Endothelial cell of umbilical vein (primary cell): ENCODE results near the gene MTA1. TPM values are rescaled to one million over a fixed set of nuclear protein-coding genes. Genes with fewer than 3 reads are reported as not detected.
A peak's percentile ranks its signal among the peaks of the same experiment; 100 is the strongest.

ENCODE experiments used
- Bru-seq: library from RNA; stranded (reverse); fragments of 400-500 nt; gene quantifications from one replicate; lab custom pipeline; 2021; lab: Mats Ljungman, UMichigan
- BruChase-seq, 2 experiments: library from RNA; stranded (reverse); fragments of 400-500 nt; gene quantifications; one replicate each; lab custom pipeline; 2021; lab: Mats Ljungman, UMichigan
- BruUV-seq: library from RNA; stranded (reverse); fragments of 400-500 nt; replicated peaks from 2 replicates; lab custom pipeline; 2021; lab: Mats Ljungman, UMichigan
- CTCF ChIA-PET: fragments of 300-600, 350-600 bp; sonication (Branson Sonifier 250); formaldehyde crosslinking; loops from one replicate; lab custom pipeline; 2021; ENCODE audit warnings: antibody characterized with exemption, inconsistent platforms; lab: Charles Lee
- POLR2A ChIA-PET: fragments of 300-600, 350-600 bp; sonication (Branson Sonifier 250); formaldehyde crosslinking; loops from one replicate; lab custom pipeline; 2021; ENCODE audit warnings: antibody characterized with exemption, inconsistent platforms; lab: Charles Lee
- DNase-seq: peaks from one replicate; pipeline ENCODE4 v3.0.0-alpha.2; 2011; ENCODE audit warnings: low read depth, low spot score
- FAIRE-seq: peaks from 2 replicates; lab custom pipeline; 2011; peaks lifted over from hg19 to GRCh38; lab: Jason Lieb, UNC
- H2AFZ ChIP-seq: 2 replicates; pipeline ENCODE4 v1.6.0; 2012; ENCODE audit warnings: low read depth, low read length, control low read depth, inconsistent platforms
- H3K27ac ChIP-seq: 2 replicates; pipeline ENCODE4 v1.5.1; 2011; ENCODE audit warnings: low read depth, mild to moderate bottlenecking, control low read depth, low read length, moderate library complexity; ENCODE audit not compliant: insufficient read depth
- H3K27me3 ChIP-seq, 2 experiments: 2 replicates each; pipeline versions ENCODE4 v1.6.0 to v1.6.1; 2011; ENCODE audit warnings: low read length in 2 of 2, mixed read lengths in 1 of 2; ENCODE audit not compliant: control insufficient read depth in 2 of 2, insufficient read depth in 2 of 2
- H3K36me3 ChIP-seq, 2 experiments: 2 replicates in 1 of 2; 3 replicates in 1 of 2; pipeline ENCODE4 v1.5.1; 2011; ENCODE audit warnings: low read length in 2 of 2, mild to moderate bottlenecking in 1 of 2, moderate library complexity in 1 of 2; ENCODE audit not compliant: control insufficient read depth in 2 of 2, insufficient read depth in 2 of 2; ENCODE audit errors: extremely low read depth in 1 of 2
- H3K4me1 ChIP-seq: 3 replicates; pipeline ENCODE4 v1.5.1; 2011; ENCODE audit warnings: mild to moderate bottlenecking, low read length; ENCODE audit not compliant: control insufficient read depth, insufficient read depth; ENCODE audit errors: extremely low read depth
- H3K4me2 ChIP-seq: 2 replicates; pipeline ENCODE4 v1.6.1; 2011; ENCODE audit warnings: low read length, control low read depth, mixed read lengths; ENCODE audit not compliant: insufficient read depth
- H3K4me3 ChIP-seq, 3 experiments: fragments of 200-600 bp in 1 of 3; sonication (generic), shearing (Covaris generic) in 1 of 3; replicated peaks in 1 of 3; 2 replicates each; pipeline ENCODE4 v1.5.1; 2011 to 2016; ENCODE audit warnings: control low read depth in 3 of 3, low read length in 3 of 3, mild to moderate bottlenecking in 2 of 3, inconsistent platforms in 1 of 3, low read depth in 1 of 3, moderate library complexity in 1 of 3; ENCODE audit not compliant: insufficient read depth in 1 of 3
- H3K79me2 ChIP-seq: 2 replicates; pipeline ENCODE4 v1.6.0; 2012; ENCODE audit warnings: low read length, inconsistent platforms; ENCODE audit not compliant: control insufficient read depth, insufficient read depth
- H3K9ac ChIP-seq: replicated peaks from 2 replicates; pipeline ENCODE3; 2011; ENCODE audit warnings: low read length, control low read depth; ENCODE audit not compliant: insufficient read depth; ENCODE audit errors: extremely low read depth
- H3K9me1 ChIP-seq: replicated peaks from 3 replicates; pipeline ENCODE4 v1.6.0; 2011; ENCODE audit warnings: mild to moderate bottlenecking, low read length; ENCODE audit not compliant: control insufficient read depth, insufficient read depth; ENCODE audit errors: extremely low read depth
- H3K9me3 ChIP-seq: replicated peaks from 2 replicates; pipeline ENCODE4 v1.5.1; 2012; ENCODE audit warnings: low read length, inconsistent platforms; ENCODE audit not compliant: control insufficient read depth, insufficient read depth
- H4K20me1 ChIP-seq: replicated peaks from 2 replicates; pipeline ENCODE3; 2011; ENCODE audit warnings: mild to moderate bottlenecking, low read length; ENCODE audit not compliant: control insufficient read depth, insufficient read depth; ENCODE audit errors: extremely low read depth
- CTCF ChIP-seq, 2 donors: IDR thresholded peaks; 1 replicate in 1 of 2; 2 replicates in 1 of 2; pipeline ENCODE4 v1.5.1; 2011; ENCODE audit warnings: low read length in 2 of 2, mild to moderate bottlenecking in 2 of 2, moderate library complexity in 2 of 2, control low read depth in 1 of 2, inconsistent platforms in 1 of 2, low read depth in 1 of 2; ENCODE audit not compliant: insufficient read depth in 1 of 2; ENCODE audit errors: extremely low read depth in 1 of 2
- EZH2 ChIP-seq: IDR thresholded peaks from 2 replicates; pipeline ENCODE4 v1.6.1; 2012; ENCODE audit warnings: borderline replicate concordance, low read depth, mild to moderate bottlenecking, moderate library complexity, low read length, inconsistent platforms; ENCODE audit not compliant: severe bottlenecking
- FOS ChIP-seq: IDR thresholded peaks from 2 replicates; pipeline ENCODE4 v1.6.1; 2011; ENCODE audit warnings: mild to moderate bottlenecking, low read length, moderate library complexity, borderline replicate concordance; ENCODE audit not compliant: insufficient read depth
- GATA2 ChIP-seq: IDR thresholded peaks from 2 replicates; pipeline ENCODE4 v1.7.0; 2011; ENCODE audit warnings: low read depth, mild to moderate bottlenecking, moderate library complexity, mixed read lengths, low read length; ENCODE audit not compliant: insufficient read length, insufficient read depth
- JUN ChIP-seq: IDR thresholded peaks from 2 replicates; pipeline ENCODE4 v1.6.1; 2011; ENCODE audit warnings: borderline replicate concordance, low read depth; ENCODE audit not compliant: insufficient read length, insufficient read depth
- MAX ChIP-seq: IDR thresholded peaks from 2 replicates; pipeline ENCODE4 v1.6.1; 2011; ENCODE audit not compliant: insufficient read depth, insufficient read length
- MYC ChIP-seq: IDR thresholded peaks from one replicate; pipeline ENCODE4 v1.6.1; 2011; ENCODE audit warnings: mild to moderate bottlenecking, low read depth, low read length
- POLR2A ChIP-seq: IDR thresholded peaks from 2 replicates; pipeline ENCODE4 v1.6.1; 2012; ENCODE audit warnings: low read depth, mild to moderate bottlenecking, control low read depth, low read length
- POLR2AphosphoS5 ChIP-seq: IDR thresholded peaks from 2 replicates; pipeline ENCODE4 v1.6.1; 2012; ENCODE audit warnings: low read depth, mild to moderate bottlenecking, control low read depth, low read length, moderate library complexity; ENCODE audit not compliant: insufficient read depth
- dilution Hi-C: fragments of 300-500 bp; cut with MboI; formaldehyde crosslinking; loops from one replicate; pipeline ENCODE4 v1.15.0; 2019; ENCODE audit warnings: low sequenced_read_pairs; ENCODE audit not compliant: extremely low pct_ligation_motif_present
- intact Hi-C: fragments of 100-400 bp; cut with micrococcal nuclease; formaldehyde crosslinking; loops from one replicate; pipeline ENCODE4 v1.10.0; 2022
- long read RNA-seq: library from polyadenylated mRNA; stranded (forward); transcript quantifications from one replicate; pipeline ENCODE4 v2.0.0, GENCODE V29; 2021
- polyA minus RNA-seq, 3 experiments: library from RNA; depleted of rRNA, polyadenylated mRNA; stranded (reverse); fragments of >200 nt; gene quantifications; 1 replicate in 1 of 3; 2 replicates in 2 of 3; pipeline ENCODE4 v1.2.3, GENCODE V29; 2011
- polyA plus RNA-seq, 4 experiments: library from polyadenylated mRNA; depleted of rRNA in 3 of 4; stranded (reverse) in 3 of 4; unstranded in 1 of 4; fragments of >200 nt; gene quantifications; 2 replicates each; pipeline versions ENCODE4 v1.2.1 to v1.2.3, GENCODE V29; 2011 to 2012; ENCODE audit warnings: missing spikeins in 1 of 4
- total RNA-seq: library from RNA; stranded (reverse); gene quantifications from 2 replicates; pipeline ENCODE4 v1.2.3, GENCODE V29; 2021

MTA1 gene
- total RNA-seq (158 and 167 TPM in 2 replicates), polyA plus RNA-seq (85.2 and 97.2 TPM in 2 replicates), polyA minus RNA-seq (58.0 and 69.6 TPM in 2 replicates), Bru-seq, nascent RNA (percentile 72 among the genes with signal in this experiment), BruChase-seq, experiment 1, labeled RNA remaining after a 6-hour chase (percentile 87 among the genes with signal in this experiment), BruChase-seq, experiment 2, labeled RNA remaining after a 2-hour chase (percentile 85 among the genes with signal in this experiment)
- polyA plus RNA-seq (2011; cell fraction: cytosol; rRNA removed), result 64.9 and 83.8 TPM in 2 replicates
- 382 and 473 TPM in 2 replicates for polyA plus RNA-seq (2011; cell fraction: nucleus; rRNA removed)
- 74.8 and 83.4 TPM in 2 replicates for polyA plus RNA-seq (2012)
- 90.6 TPM for polyA minus RNA-seq (2011; cell fraction: cytosol; rRNA and poly(A)+ RNA removed)
- 110 and 182 TPM in 2 replicates for polyA minus RNA-seq (2011; cell fraction: nucleus; rRNA and poly(A)+ RNA removed)
- long read RNA-seq, transcript MTA1-201 (21 exons, 2,876 nt), result major isoform, 33 of 121 reads
- long read RNA-seq, transcript MTA1-202 (20 exons, 2,709 nt), result minor isoform, 13 of 121 reads
- long read RNA-seq, transcript MTA1-212 (2 exons, 700 nt), result minor isoform, 14 of 121 reads
- long read RNA-seq, partial matches to known transcripts, result 14 of 121 reads
- long read RNA-seq, other reads (novel, unspliced or antisense), result 45 of 121 reads

GRCh38 chr14:105419195-105420091 is at the start of gene MTA1:
Gene MTA1, plus strand, starts transcription at chr14:105419827. Its CDS starts 209 bp downstream, at chr14:105420036.
- BruUV-seq, result no TSS peak
- peak within 1 kb of the TSS; percentile 15 for H3K27ac ChIP-seq
- H4K20me1 ChIP-seq, result no peaks in the 10 kb centered on the region
- peak within 1 kb of the TSS; percentile 35 for H2AFZ ChIP-seq
- intact Hi-C loops (loop anchor here (10.0 kb wide), 1 partner anchor 115 kb away; the partner anchor contains the start of gene BRF1), dilution Hi-C loops (no loop called here)
- peaks cover 45% of the 10 kb centered on the region for H3K79me2 ChIP-seq
- TF ChIP-seq GATA2 (no peak), POLR2A (peak; percentile 42)
- H3K27me3 ChIP-seq, result no peaks in the 10 kb centered on the region
- peak within 1 kb of the TSS; percentile 50 to 96 (median 82) for H3K4me3 ChIP-seq
- POLR2A ChIA-PET, result no interaction called here
- no peaks in the 10 kb centered on the region for H3K9me1 ChIP-seq
- H3K9me3 ChIP-seq, result no peaks in the 10 kb centered on the region
- no peak for FAIRE-seq
- peak within 1 kb of the TSS; percentile 69 for H3K9ac ChIP-seq
- peaks cover 23% of the 10 kb centered on the region for H3K4me1 ChIP-seq
- CTCF ChIA-PET, result interaction anchor here (1.0 to 1.6 kb wide), 2 partner anchors 16 to 29 kb away, joined by 3 to 5 read pairs; no protein-coding TSS in a partner anchor
- DNase-seq, result no peak
- H3K36me3 ChIP-seq, result no peaks in the 10 kb centered on the region
- peak within 1 kb of the TSS; percentile 85 for H3K4me2 ChIP-seq

GRCh38 chr14:105374389-105374788 is 45.2 kb upstream of the MTA1 start:
- Histone ChIP-seq H3K9me3 (no peaks in the 10 kb centered on the region), H2AFZ (no peak overlapping the region), H3K79me2 (no peaks in the 10 kb centered on the region), H3K4me2 (no peak overlapping the region), H3K27ac (no peak overlapping the region), H4K20me1 (no peaks in the 10 kb centered on the region), H3K36me3 (no peaks in the 10 kb centered on the region), H3K9me1 (no peaks in the 10 kb centered on the region), H3K27me3 (no peaks in the 10 kb centered on the region), H3K4me3 (no peak overlapping the region), H3K9ac (no peak overlapping the region), H3K4me1 (peaks cover 10% of the 10 kb centered on the region)
- no peak for FAIRE-seq
- CTCF ChIA-PET, result interaction anchor here (1.0 to 6.3 kb wide), 4 partner anchors 31 to 116 kb away, joined by 3 to 239 read pairs (median 10); partner anchors contain the start of gene TEDC1
- DNase-seq, result no peak
- dilution Hi-C loops (no loop called here), intact Hi-C loops (no loop called here)
- TF ChIP-seq FOS, result no peak
- no peak for TF ChIP-seq CTCF (IDR thresholded peaks at IDR 0.05; ENCODE audit: extremely low read depth in 1 of 2, insufficient read depth in 1 of 2, low read depth in 1 of 2, low read length in 2 of 2)
- no peak for TF ChIP-seq EZH2
- TF ChIP-seq MAX, result no peak
- TF ChIP-seq GATA2, result no peak
- no peak for TF ChIP-seq POLR2A
- TF ChIP-seq MYC, result no peak
- TF ChIP-seq JUN, result no peak
- no peak for TF ChIP-seq POLR2AphosphoS5
- no TSS peak for BruUV-seq
- POLR2A ChIA-PET, result interaction anchor here (0.7 kb wide), 1 partner anchor 81 kb away, joined by 4 read pairs; no protein-coding TSS in a partner anchor
